GM18499 (cell line): Measurements from ENCODE around the gene SMG1.
"Not testable (repeated sequence)": the region's sequence is repeated elsewhere in the genome, so short reads cannot be mapped to it uniquely, and the experiment has no call there.

Experiments
- ATAC-seq: cut with Tn5 transposase; IDR thresholded peaks from one replicate; pipeline ENCODE4 v1.9.1; 2021; ENCODE audit warnings: moderate number of reproducible peaks; ENCODE audit not compliant: insufficient read depth, unreplicated experiment

The SMG1 gene

DNA sequence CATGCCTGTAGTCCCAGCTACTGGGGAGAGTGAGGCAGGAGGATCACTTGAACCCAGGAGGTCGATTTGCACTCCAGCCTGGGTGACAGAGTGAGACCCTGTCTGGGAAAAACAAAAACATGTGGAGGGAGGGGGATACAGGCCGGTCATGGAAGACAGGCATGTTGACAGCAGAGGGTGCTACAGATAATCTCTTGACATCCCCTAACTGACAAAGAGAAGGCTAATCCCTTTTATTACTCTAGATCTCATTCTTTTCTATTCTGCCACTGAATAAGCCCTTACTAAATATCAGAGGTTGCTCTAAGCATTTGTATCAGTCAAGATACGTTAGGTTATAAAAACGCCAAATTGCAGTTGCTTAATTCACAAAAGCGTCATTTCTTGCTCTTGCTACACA lies 149.9 kb downstream of the SMG1 start:
- ATAC-seq: not testable (repeated sequence)

DNA sequence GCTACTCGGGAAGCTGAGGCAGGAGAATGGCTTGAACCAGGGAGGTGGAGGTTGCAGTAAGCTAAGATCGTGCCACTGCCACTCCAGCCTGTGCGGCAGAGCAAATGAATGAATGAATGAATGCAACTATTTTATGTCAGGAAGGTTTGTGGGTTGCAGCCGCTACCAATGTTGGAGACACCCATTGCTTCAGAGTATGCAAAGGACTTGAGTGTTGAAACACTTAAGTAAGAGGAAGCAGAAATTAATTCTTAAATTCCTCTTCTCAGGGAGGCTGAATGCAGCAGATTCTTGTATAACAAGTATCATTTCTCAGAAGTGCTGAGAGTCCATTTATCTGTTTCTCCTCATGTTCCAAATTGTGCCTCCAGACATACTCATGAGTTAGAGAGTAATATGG lies 151.6 kb downstream of the SMG1 start:
- not testable (repeated sequence) for ATAC-seq

DNA sequence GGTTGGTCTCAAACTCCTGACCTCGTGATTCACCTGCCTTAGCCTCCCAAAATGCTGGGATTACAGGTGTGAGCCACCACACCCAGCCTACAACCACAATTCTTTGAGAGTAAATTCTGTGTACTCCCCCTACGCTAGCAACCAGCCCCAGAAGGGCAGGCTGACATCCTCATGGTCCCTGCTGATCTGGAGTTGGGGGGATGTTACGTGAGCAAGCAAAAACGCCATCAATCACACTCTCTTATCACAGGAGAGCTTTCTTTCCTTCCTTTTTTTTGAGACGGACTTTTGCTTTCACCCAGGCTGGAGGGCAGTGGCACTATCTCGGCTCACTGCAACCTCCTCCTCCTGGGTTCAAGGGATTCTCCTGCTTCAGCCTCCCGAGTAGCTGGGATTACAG lies 154.0 kb downstream of the SMG1 start:
- ATAC-seq: not testable (repeated sequence)

GRCh38 chr16:18770336-18770962 lies 155.8 kb downstream of the SMG1 start:
- not testable (repeated sequence) for ATAC-seq

GRCh38 chr16:18767217-18767616 lies 159.0 kb downstream of the SMG1 start:
- ATAC-seq: not testable (repeated sequence)

- ATAC-seq: not testable (repeated sequence)
Observed at GRCh38 chr16:18762713-18763112, 163.5 kb downstream of the SMG1 start.

GRCh38 chr16:18759598-18760520 lies 166.3 kb downstream of the SMG1 start:
- ATAC-seq: peak; percentile 52

DNA sequence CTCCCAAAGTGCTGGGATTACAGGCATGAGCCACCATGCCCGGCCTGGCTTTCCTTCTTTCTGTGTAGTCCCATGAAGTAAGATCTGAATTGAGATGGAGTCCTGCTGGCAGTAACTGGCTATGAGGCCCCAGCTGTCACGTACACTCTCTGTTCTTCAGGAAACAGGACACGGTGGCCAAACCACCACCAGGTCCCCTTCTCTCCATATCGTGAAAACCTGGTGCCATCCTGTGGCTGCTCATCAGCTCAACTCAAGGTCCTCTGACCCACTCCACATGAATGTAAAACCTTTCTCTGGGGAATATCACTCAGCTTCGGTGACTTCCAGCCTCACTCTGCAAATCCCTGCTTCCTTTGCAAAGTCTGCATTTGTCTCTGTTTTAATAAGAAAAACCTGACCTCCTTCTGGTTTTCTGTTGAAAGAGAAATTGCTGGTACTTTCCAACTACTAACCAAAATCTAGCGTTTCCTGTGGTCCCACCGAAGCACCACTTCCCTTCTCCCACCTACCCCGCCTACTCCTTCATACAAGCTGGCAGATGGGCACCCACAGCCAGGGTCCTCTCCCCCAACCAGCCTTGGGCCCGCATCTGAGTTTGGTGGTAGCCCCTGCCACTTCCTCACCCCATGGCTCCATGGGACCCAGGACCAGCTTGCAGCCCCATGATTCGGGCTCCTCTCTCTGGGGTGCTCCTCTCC lies 168.1 kb downstream of the SMG1 start:
- not testable (repeated sequence) for ATAC-seq

DNA sequence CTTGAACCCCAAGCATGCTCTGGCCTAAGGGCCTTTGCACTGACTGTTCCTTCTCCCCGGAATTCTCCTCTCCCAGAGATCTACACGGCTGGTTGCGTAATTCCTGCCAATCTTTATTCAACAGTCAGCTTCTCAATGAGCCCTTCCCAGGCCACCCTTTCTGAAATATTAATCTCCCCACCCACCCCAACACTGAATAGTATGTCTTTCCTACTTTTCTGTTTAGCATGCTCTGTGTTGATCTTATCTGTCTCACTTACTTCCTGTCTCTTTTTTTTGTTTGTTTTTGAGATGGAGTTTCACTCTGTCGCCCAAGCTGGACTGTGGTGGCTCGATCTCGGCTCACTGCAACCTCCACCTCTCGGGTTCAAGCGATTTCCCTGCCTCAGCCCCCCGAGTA lies 169.6 kb downstream of the SMG1 start:
- not testable (repeated sequence) for ATAC-seq
